Tibial nerve (tissue), 4 donors: ENCODE data around the gene B4GALT5.

Experiments
- CTCF ChIP-seq, 5 experiments: fragments of 200-600 bp in 3 of 5; fragments of 450-650 bp in 2 of 5; sonication (generic) in 3 of 5; IDR thresholded peaks; one replicate each; pipeline ENCODE4 v1.5.1; 2016 to 2019; ENCODE audit warnings: antibody characterized with exemption in 5 of 5, mild to moderate bottlenecking in 3 of 5, moderate library complexity in 2 of 5
- EP300 ChIP-seq, 2 donors: sonication (generic); formaldehyde crosslinking; IDR thresholded peaks; one replicate each; pipeline ENCODE4 v1.6.1; 2017; ENCODE audit warnings: antibody characterized with exemption in 2 of 2, mild to moderate bottlenecking in 1 of 2
- POLR2A ChIP-seq, 2 donors: fragments of 450-650 bp; IDR thresholded peaks; one replicate each; pipeline ENCODE4 v1.6.1; 2017; ENCODE audit warnings: antibody characterized with exemption in 2 of 2, mild to moderate bottlenecking in 2 of 2, moderate library complexity in 2 of 2

- TF ChIP-seq CTCF (IDR thresholded peaks at IDR 0.05) (no peak), POLR2A (IDR thresholded peaks at IDR 0.05) (no peak), EP300 (IDR thresholded peaks at IDR 0.05) (no peak)
Observed at GRCh38 chr20:49602345-49603208, 111.1 kb downstream of the B4GALT5 start.
